OCI-LY7 (cell line): ENCODE data around the gene TOLLIP. TPM values are rescaled to one million over a fixed set of nuclear protein-coding genes. Genes with fewer than 3 reads are reported as not detected.

ENCODE experiments used
- BruUV-seq: library from RNA; stranded (reverse); fragments of 400-500 nt; replicated peaks from 2 replicates; lab custom pipeline; 2021; lab: Mats Ljungman, UMichigan
- CTCF ChIA-PET: fragments of 300-600 bp; sonication (Branson Sonifier 250); formaldehyde crosslinking; loops from one replicate; lab custom pipeline; 2022; ENCODE audit warnings: antibody characterized with exemption; ENCODE audit not compliant: unreplicated experiment; lab: Charles Lee
- POLR2A ChIA-PET: fragments of 300-600 bp; sonication (Branson Sonifier 250); formaldehyde crosslinking; loops from one replicate; lab custom pipeline; 2022; ENCODE audit warnings: antibody characterized with exemption; lab: Charles Lee
- DNase-seq: peaks from one replicate; pipeline ENCODE4 v3.0.0-alpha.2; 2015; ENCODE audit warnings: low spot score
- H2AFZ ChIP-seq: fragments of 200-600 bp; sonication (generic), shearing (Covaris generic); 2 replicates; pipeline ENCODE4 v1.6.1; 2014; ENCODE audit warnings: mild to moderate bottlenecking, antibody characterized with exemption, low read length, moderate library complexity
- H3K27ac ChIP-seq: fragments of 200-600 bp; sonication (generic); 2 replicates; pipeline ENCODE4 v1.5.1; 2014; ENCODE audit warnings: mixed run types, low read depth, mild to moderate bottlenecking, moderate library complexity, low read length, inconsistent platforms; ENCODE audit not compliant: poor library complexity, severe bottlenecking
- H3K36me3 ChIP-seq: fragments of 200-600 bp; sonication (generic); 2 replicates; pipeline ENCODE4 v1.6.1; 2014; ENCODE audit warnings: mild to moderate bottlenecking, antibody characterized with exemption, low read length, moderate library complexity, mixed read lengths; ENCODE audit not compliant: insufficient read depth
- H3K4me1 ChIP-seq: fragments of 200-600 bp; sonication (generic); 2 replicates; pipeline ENCODE4 v1.5.1; 2014; ENCODE audit warnings: mild to moderate bottlenecking, low read length; ENCODE audit not compliant: insufficient read depth, poor library complexity, severe bottlenecking
- H3K4me2 ChIP-seq: fragments of 200-600 bp; sonication (generic); 2 replicates; pipeline ENCODE4 v1.6.1; 2014; ENCODE audit warnings: mild to moderate bottlenecking, low read length
- H3K4me3 ChIP-seq: fragments of 200-600 bp; sonication (generic); 2 replicates; pipeline ENCODE4 v1.5.1; 2014; ENCODE audit warnings: mild to moderate bottlenecking, low read depth, low read length; ENCODE audit not compliant: poor library complexity, severe bottlenecking
- H3K79me2 ChIP-seq: fragments of 200-600 bp; sonication (generic); 2 replicates; pipeline ENCODE4 v1.6.1; 2016; ENCODE audit warnings: low read depth, mild to moderate bottlenecking, low read length, moderate library complexity, mixed read lengths; ENCODE audit not compliant: insufficient read depth
- H3K9me2 ChIP-seq: fragments of 200-600 bp; sonication (generic); 2 replicates; pipeline ENCODE4 v1.6.1; 2016; ENCODE audit warnings: mild to moderate bottlenecking, low read length, mixed read lengths; ENCODE audit not compliant: insufficient read depth
- H3K9me3 ChIP-seq: fragments of 200-600 bp; sonication (generic); 2 replicates; pipeline ENCODE4 v1.6.1; 2014; ENCODE audit warnings: mild to moderate bottlenecking, mixed run types, low read length, mixed read lengths
- H4K20me1 ChIP-seq: fragments of 200-600 bp; sonication (generic); 2 replicates; pipeline ENCODE4 v1.6.1; 2014; ENCODE audit warnings: mild to moderate bottlenecking, antibody characterized with exemption, low read length, moderate library complexity, mixed read lengths; ENCODE audit not compliant: insufficient read depth
- EZH2phosphoT487 ChIP-seq: fragments of 200-600 bp; sonication (generic); IDR thresholded peaks from 2 replicates; pipeline ENCODE4 v1.6.1; 2018; ENCODE audit warnings: low read depth, borderline replicate concordance, mild to moderate bottlenecking, mixed run types, antibody characterized with exemption, low read length, moderate library complexity, mixed read lengths
- intact Hi-C: fragments of 100-400 bp; cut with micrococcal nuclease; formaldehyde crosslinking; loops from one replicate; pipeline ENCODE4 v1.10.0; 2022; ENCODE audit not compliant: unreplicated experiment
- total RNA-seq, 2 experiments: library from RNA; depleted of rRNA in 1 of 2; stranded (reverse); fragments of >200 nt in 1 of 2; shearing (Covaris generic) in 1 of 2; gene quantifications; 2 replicates each; pipeline ENCODE4 v1.2.3, GENCODE V29; 2014 to 2022
- TF ChIP-seq, protein P1 (sequence below): fragments of 200-600 bp; sonication (generic); conservative IDR thresholded peaks from 2 replicates; pipeline ENCODE4 v1.5.1; 2014; ENCODE audit warnings: mild to moderate bottlenecking, antibody characterized with exemption, low read length, moderate library complexity, mixed read lengths

Gene TOLLIP
- total RNA-seq, 2 experiments from 2014 or later: 15.9 to 37.1 TPM

DNA sequence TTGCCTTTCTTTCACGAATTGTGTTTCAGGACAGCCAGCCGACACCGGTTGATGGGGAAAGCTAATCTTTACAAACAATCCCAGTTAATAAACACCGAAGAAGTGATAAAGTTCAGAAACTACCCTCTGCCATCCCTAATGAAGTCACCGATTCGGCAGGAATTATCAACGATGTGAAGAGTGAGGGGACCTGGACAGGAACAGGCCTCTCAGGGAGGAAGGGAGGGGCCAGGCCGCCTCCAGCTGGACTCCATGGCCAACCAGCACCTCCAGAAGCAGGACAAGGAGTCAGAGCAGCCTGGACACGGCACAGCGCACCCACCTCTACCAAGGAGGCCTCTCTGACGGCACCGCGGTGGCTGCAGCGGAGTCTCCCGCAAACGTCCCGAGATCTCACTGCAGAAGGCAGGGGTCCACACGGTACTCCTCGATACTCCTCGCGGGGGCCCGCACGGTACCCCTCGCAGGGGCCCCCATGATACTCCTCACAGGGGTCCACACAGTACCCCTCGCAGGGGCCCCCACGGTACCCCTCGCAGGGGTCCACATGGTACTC, 3.9 kb downstream of the TOLLIP start:
- H2AFZ ChIP-seq: no peak overlapping the region
- no peaks in the 10 kb centered on the region for H3K9me2 ChIP-seq
- no peak overlapping the region for H3K4me3 ChIP-seq
- intact Hi-C loops: no loop called here
- H3K79me2 ChIP-seq: peaks cover 4% of the 10 kb centered on the region; the same call in 1 of the 2 replicates
- no peak overlapping the region for H3K27ac ChIP-seq
- no peaks in the 10 kb centered on the region for H3K9me3 ChIP-seq
- H4K20me1 ChIP-seq: no peaks in the 10 kb centered on the region
- H3K4me2 ChIP-seq: no peak overlapping the region
- no TSS peak for BruUV-seq
- TF ChIP-seq, protein P1, sequence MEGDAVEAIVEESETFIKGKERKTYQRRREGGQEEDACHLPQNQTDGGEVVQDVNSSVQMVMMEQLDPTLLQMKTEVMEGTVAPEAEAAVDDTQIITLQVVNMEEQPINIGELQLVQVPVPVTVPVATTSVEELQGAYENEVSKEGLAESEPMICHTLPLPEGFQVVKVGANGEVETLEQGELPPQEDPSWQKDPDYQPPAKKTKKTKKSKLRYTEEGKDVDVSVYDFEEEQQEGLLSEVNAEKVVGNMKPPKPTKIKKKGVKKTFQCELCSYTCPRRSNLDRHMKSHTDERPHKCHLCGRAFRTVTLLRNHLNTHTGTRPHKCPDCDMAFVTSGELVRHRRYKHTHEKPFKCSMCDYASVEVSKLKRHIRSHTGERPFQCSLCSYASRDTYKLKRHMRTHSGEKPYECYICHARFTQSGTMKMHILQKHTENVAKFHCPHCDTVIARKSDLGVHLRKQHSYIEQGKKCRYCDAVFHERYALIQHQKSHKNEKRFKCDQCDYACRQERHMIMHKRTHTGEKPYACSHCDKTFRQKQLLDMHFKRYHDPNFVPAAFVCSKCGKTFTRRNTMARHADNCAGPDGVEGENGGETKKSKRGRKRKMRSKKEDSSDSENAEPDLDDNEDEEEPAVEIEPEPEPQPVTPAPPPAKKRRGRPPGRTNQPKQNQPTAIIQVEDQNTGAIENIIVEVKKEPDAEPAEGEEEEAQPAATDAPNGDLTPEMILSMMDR: no peak
- TF ChIP-seq EZH2phosphoT487: no peak
- H3K36me3 ChIP-seq: no peaks in the 10 kb centered on the region
- ChIA-PET POLR2A (interaction anchor here (0.5 kb wide), 1 partner anchor 613 kb away, joined by 3 read pairs; no protein-coding TSS in a partner anchor), CTCF (no interaction called here)
- peaks cover 25% of the 10 kb centered on the region for H3K4me1 ChIP-seq
- no peak for DNase-seq

DNA sequence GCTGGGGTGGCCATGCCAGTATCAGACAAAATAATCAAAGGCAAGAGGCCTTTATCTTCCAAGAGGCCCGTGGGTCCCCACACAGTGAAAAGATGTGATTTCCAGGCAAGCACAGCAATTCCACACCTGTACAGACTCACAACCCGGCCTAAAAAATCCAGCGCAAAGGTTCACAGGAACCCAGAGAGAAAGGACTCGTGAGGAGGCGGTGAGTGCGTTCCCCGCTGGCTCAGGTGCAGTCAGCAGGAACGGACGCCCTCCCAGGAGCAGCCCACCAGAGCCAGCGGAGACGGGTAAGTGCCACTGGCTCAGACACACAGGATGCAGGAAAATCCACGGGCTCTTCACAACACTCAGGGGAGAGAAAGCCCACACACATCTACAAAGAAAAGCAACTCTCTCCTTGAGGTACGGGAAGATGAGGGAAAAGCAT, 4.4 kb downstream of the TOLLIP start:
- no peak for DNase-seq
- Histone ChIP-seq H3K36me3 (no peaks in the 10 kb centered on the region), H4K20me1 (no peaks in the 10 kb centered on the region), H2AFZ (no peak overlapping the region), H3K9me3 (no peaks in the 10 kb centered on the region), H3K27ac (no peak overlapping the region), H3K4me1 (peaks cover 20% of the 10 kb centered on the region), H3K9me2 (no peaks in the 10 kb centered on the region), H3K4me2 (no peak overlapping the region), H3K4me3 (no peak overlapping the region), H3K79me2 (peaks cover 4% of the 10 kb centered on the region; the same call in 1 of the 2 replicates)
- no TSS peak for BruUV-seq
- CTCF ChIA-PET: no interaction called here
- TF ChIP-seq, protein P1: no peak
- no peak for TF ChIP-seq EZH2phosphoT487
- intact Hi-C loops: no loop called here
- POLR2A ChIA-PET: no interaction called here

- intact Hi-C loops: no loop called here
- ChIA-PET POLR2A (no interaction called here), CTCF (no interaction called here)
- no peaks in the 10 kb centered on the region for H3K36me3 ChIP-seq
- no peaks in the 10 kb centered on the region for H4K20me1 ChIP-seq
- no peak overlapping the region for H2AFZ ChIP-seq
- H3K4me3 ChIP-seq: no peak overlapping the region
- H3K4me1 ChIP-seq: peaks cover 15% of the 10 kb centered on the region
- no TSS peak for BruUV-seq
- DNase-seq: no peak
- H3K79me2 ChIP-seq: peaks cover 4% of the 10 kb centered on the region; the same call in 1 of the 2 replicates
- no peak overlapping the region for H3K27ac ChIP-seq
- H3K9me2 ChIP-seq: no peaks in the 10 kb centered on the region
- TF ChIP-seq EZH2phosphoT487: no peak
- TF ChIP-seq, protein P1: no peak
- no peaks in the 10 kb centered on the region for H3K9me3 ChIP-seq
- H3K4me2 ChIP-seq: no peak overlapping the region
Measured at GRCh38 chr11:1304380-1304779, 5.1 kb downstream of the TOLLIP start.
